Endothelial cell of umbilical vein (primary cell): ENCODE results near the gene COX7A2L.

Experiments used
- EZH2 ChIP-seq: IDR thresholded peaks from 2 replicates; pipeline ENCODE4 v1.6.1; 2012; ENCODE audit warnings: borderline replicate concordance, low read depth, mild to moderate bottlenecking, moderate library complexity, low read length, inconsistent platforms; ENCODE audit not compliant: severe bottlenecking
- FOS ChIP-seq: IDR thresholded peaks from 2 replicates; pipeline ENCODE4 v1.6.1; 2011; ENCODE audit warnings: mild to moderate bottlenecking, low read length, moderate library complexity, borderline replicate concordance; ENCODE audit not compliant: insufficient read depth
- GATA2 ChIP-seq: IDR thresholded peaks from 2 replicates; pipeline ENCODE4 v1.7.0; 2011; ENCODE audit warnings: low read depth, mild to moderate bottlenecking, moderate library complexity, mixed read lengths, low read length; ENCODE audit not compliant: insufficient read length, insufficient read depth
- MAX ChIP-seq: IDR thresholded peaks from 2 replicates; pipeline ENCODE4 v1.6.1; 2011; ENCODE audit not compliant: insufficient read depth, insufficient read length
- MYC ChIP-seq: IDR thresholded peaks from one replicate; pipeline ENCODE4 v1.6.1; 2011; ENCODE audit warnings: mild to moderate bottlenecking, low read depth, low read length
- POLR2A ChIP-seq: IDR thresholded peaks from 2 replicates; pipeline ENCODE4 v1.6.1; 2012; ENCODE audit warnings: low read depth, mild to moderate bottlenecking, control low read depth, low read length
- POLR2AphosphoS5 ChIP-seq: IDR thresholded peaks from 2 replicates; pipeline ENCODE4 v1.6.1; 2012; ENCODE audit warnings: low read depth, mild to moderate bottlenecking, control low read depth, low read length, moderate library complexity; ENCODE audit not compliant: insufficient read depth
- TF ChIP-seq, protein P1 (sequence below), 2 donors: IDR thresholded peaks; 1 replicate in 1 of 2; 2 replicates in 1 of 2; pipeline ENCODE4 v1.5.1; 2011; ENCODE audit warnings: low read length in 2 of 2, mild to moderate bottlenecking in 2 of 2, moderate library complexity in 2 of 2, control low read depth in 1 of 2, inconsistent platforms in 1 of 2, low read depth in 1 of 2; ENCODE audit not compliant: insufficient read depth in 1 of 2; ENCODE audit errors: extremely low read depth in 1 of 2

DNA sequence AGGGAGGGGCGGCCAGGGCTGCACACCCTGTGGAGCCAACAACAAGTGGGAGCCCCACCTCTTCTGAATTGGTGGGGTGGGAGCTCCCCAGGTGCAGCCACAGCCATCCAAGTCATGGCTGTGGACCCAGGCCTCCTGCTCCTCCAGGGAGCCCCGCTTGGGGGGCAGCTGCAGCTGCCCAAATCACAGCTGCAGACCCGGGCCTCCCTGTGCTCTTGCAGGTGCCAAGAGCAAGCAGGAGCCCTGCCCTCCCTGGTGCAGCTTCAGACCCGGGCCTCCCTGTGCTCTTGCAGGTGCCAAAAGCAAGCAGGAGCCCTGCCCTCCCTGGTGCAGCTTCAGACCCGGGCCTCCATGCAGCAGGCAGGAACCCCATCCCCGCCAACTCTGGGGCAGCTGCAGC is 46.5 kb upstream of the COX7A2L start:
- TF ChIP-seq, protein P1, sequence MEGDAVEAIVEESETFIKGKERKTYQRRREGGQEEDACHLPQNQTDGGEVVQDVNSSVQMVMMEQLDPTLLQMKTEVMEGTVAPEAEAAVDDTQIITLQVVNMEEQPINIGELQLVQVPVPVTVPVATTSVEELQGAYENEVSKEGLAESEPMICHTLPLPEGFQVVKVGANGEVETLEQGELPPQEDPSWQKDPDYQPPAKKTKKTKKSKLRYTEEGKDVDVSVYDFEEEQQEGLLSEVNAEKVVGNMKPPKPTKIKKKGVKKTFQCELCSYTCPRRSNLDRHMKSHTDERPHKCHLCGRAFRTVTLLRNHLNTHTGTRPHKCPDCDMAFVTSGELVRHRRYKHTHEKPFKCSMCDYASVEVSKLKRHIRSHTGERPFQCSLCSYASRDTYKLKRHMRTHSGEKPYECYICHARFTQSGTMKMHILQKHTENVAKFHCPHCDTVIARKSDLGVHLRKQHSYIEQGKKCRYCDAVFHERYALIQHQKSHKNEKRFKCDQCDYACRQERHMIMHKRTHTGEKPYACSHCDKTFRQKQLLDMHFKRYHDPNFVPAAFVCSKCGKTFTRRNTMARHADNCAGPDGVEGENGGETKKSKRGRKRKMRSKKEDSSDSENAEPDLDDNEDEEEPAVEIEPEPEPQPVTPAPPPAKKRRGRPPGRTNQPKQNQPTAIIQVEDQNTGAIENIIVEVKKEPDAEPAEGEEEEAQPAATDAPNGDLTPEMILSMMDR (IDR thresholded peaks at IDR 0.05; ENCODE audit: extremely low read depth in 1 of 2, insufficient read depth in 1 of 2, low read depth in 1 of 2, low read length in 2 of 2): no peak
- TF ChIP-seq POLR2A: no peak
- no peak for TF ChIP-seq MAX
- TF ChIP-seq EZH2: no peak
- TF ChIP-seq GATA2: no peak
- TF ChIP-seq POLR2AphosphoS5: no peak
- no peak for TF ChIP-seq MYC
- TF ChIP-seq FOS: no peak
